PC-3 (cell line): Measurements from ENCODE around the gene APBB2. TPM values are rescaled to one million over a fixed set of nuclear protein-coding genes. Genes with fewer than 3 reads are reported as not detected.

Experiments used
- ATAC-seq: fragments of 200-7000 bp; cut with Tn5 transposase; 2 replicates; pipeline ENCODE4 v1.9.1; 2020; ENCODE audit warnings: mild to moderate bottlenecking, moderate library complexity
- BruUV-seq: library from RNA; stranded (reverse); fragments of 400-500 nt; replicated peaks from 2 replicates; lab custom pipeline; 2021; lab: Mats Ljungman, UMichigan
- CTCF ChIA-PET: fragments of 300-600 bp; sonication (Branson Sonifier 250); formaldehyde crosslinking; loops from one replicate; lab custom pipeline; 2022; ENCODE audit warnings: antibody characterized with exemption; lab: Charles Lee
- POLR2A ChIA-PET: fragments of 300-600 bp; sonication (Branson Sonifier 250); formaldehyde crosslinking; loops from one replicate; lab custom pipeline; 2022; ENCODE audit warnings: antibody characterized with exemption; ENCODE audit not compliant: unreplicated experiment; lab: Charles Lee
- DNase-seq: peaks from one replicate; pipeline ENCODE4 v3.0.0-alpha.2; 2015
- H2AFZ ChIP-seq: fragments of 300-600 bp; sonication (generic); 2 replicates; pipeline ENCODE4 v1.6.0; 2016; ENCODE audit warnings: antibody characterized with exemption, low read length
- H3F3A ChIP-seq: fragments of 300-600 bp; sonication (generic); one replicate; pipeline ENCODE4 v1.6.0; 2017; ENCODE audit warnings: antibody characterized with exemption, low read length, control low read depth, mild to moderate bottlenecking; ENCODE audit not compliant: unreplicated experiment
- H3K27ac ChIP-seq: fragments of 300-600 bp; sonication (generic); 2 replicates; pipeline ENCODE4 v1.5.1; 2016; ENCODE audit warnings: mild to moderate bottlenecking, low read length
- H3K27me3 ChIP-seq: fragments of 300-600 bp; sonication (generic); 2 replicates; pipeline ENCODE4 v1.6.1; 2016; ENCODE audit warnings: low read length, mixed read lengths
- H3K36me3 ChIP-seq: fragments of 300-600 bp; sonication (generic); 2 replicates; pipeline ENCODE4 v1.6.1; 2016; ENCODE audit warnings: low read depth, mixed run types, low read length, mixed read lengths
- H3K4me1 ChIP-seq: fragments of 300-600 bp; sonication (generic); 2 replicates; pipeline ENCODE4 v1.5.1; 2016; ENCODE audit warnings: low read length; ENCODE audit not compliant: insufficient read depth
- H3K4me2 ChIP-seq: fragments of 300-600 bp; sonication (generic); 2 replicates; pipeline ENCODE4 v1.6.0; 2016; ENCODE audit warnings: low read length
- H3K4me3 ChIP-seq: fragments of 300-600 bp; sonication (generic); 2 replicates; pipeline ENCODE4 v1.5.1; 2016; ENCODE audit warnings: mild to moderate bottlenecking, low read length, mixed read lengths
- H3K79me2 ChIP-seq: fragments of 300-600 bp; sonication (generic); 2 replicates; pipeline ENCODE4 v1.6.1; 2017; ENCODE audit warnings: low read length, mixed read lengths
- H3K9ac ChIP-seq: fragments of 300-600 bp; sonication (generic); 2 replicates; pipeline ENCODE4 v1.6.0; 2016; ENCODE audit warnings: mild to moderate bottlenecking, low read length
- H3K9me2 ChIP-seq: fragments of 300-600 bp; sonication (generic); replicated peaks from 2 replicates; pipeline ENCODE4 v1.6.1; 2016; ENCODE audit warnings: mixed run types, low read length, mixed read lengths
- H3K9me3 ChIP-seq: fragments of 300-600 bp; sonication (generic); 2 replicates; pipeline ENCODE4 v1.6.1; 2016; ENCODE audit warnings: low read length, mixed read lengths
- H4K20me1 ChIP-seq: fragments of 300-600 bp; sonication (generic); 2 replicates; pipeline ENCODE4 v1.6.1; 2016; ENCODE audit warnings: low read length, mixed read lengths
- EZH2 ChIP-seq: fragments of 300-600 bp; sonication (generic); IDR thresholded peaks from one replicate; pipeline ENCODE4 v1.6.1; 2017; ENCODE audit warnings: antibody characterized with exemption, mild to moderate bottlenecking, low read length; ENCODE audit not compliant: unreplicated experiment
- EZH2phosphoT487 ChIP-seq: fragments of 300-600 bp; sonication (generic); IDR thresholded peaks from 2 replicates; pipeline ENCODE4 v1.6.1; 2018; ENCODE audit warnings: mild to moderate bottlenecking, antibody characterized with exemption, low read length, borderline replicate concordance
- intact Hi-C: fragments of 100-400 bp; cut with micrococcal nuclease; formaldehyde crosslinking; loops from 2 replicates; pipeline ENCODE4 v1.9.0; 2023
- total RNA-seq: library from RNA; depleted of rRNA; stranded (reverse); fragments of >200 nt; gene quantifications from 2 replicates; pipeline ENCODE4 v1.2.3, GENCODE V29; 2014
- TF ChIP-seq, protein P1 (sequence below): fragments of 300-600 bp; sonication (generic); conservative IDR thresholded peaks from 2 replicates; pipeline ENCODE4 v1.5.1; 2017; ENCODE audit warnings: antibody characterized with exemption, low read depth, mild to moderate bottlenecking, low read length

The APBB2 gene
- total RNA-seq, 1 experiment from 2014 or later, result 24.7 TPM

- ATAC-seq, result no peak
- Histone ChIP-seq H3K9ac (no peak overlapping the region), H2AFZ (no peak overlapping the region), H3K9me3 (no peaks in the 10 kb centered on the region), H3K4me3 (no peak overlapping the region), H3K79me2 (no peaks in the 10 kb centered on the region), H3K27me3 (no peaks in the 10 kb centered on the region), H4K20me1 (no peaks in the 10 kb centered on the region), H3K9me2 (no peaks in the 10 kb centered on the region), H3F3A (no peaks in the 10 kb centered on the region), H3K27ac (no peak overlapping the region), H3K36me3 (no peaks in the 10 kb centered on the region), H3K4me1 (no peaks in the 10 kb centered on the region), H3K4me2 (no peak overlapping the region)
- TF ChIP-seq EZH2 (no peak), EZH2phosphoT487 (no peak)
- TF ChIP-seq, protein P1, sequence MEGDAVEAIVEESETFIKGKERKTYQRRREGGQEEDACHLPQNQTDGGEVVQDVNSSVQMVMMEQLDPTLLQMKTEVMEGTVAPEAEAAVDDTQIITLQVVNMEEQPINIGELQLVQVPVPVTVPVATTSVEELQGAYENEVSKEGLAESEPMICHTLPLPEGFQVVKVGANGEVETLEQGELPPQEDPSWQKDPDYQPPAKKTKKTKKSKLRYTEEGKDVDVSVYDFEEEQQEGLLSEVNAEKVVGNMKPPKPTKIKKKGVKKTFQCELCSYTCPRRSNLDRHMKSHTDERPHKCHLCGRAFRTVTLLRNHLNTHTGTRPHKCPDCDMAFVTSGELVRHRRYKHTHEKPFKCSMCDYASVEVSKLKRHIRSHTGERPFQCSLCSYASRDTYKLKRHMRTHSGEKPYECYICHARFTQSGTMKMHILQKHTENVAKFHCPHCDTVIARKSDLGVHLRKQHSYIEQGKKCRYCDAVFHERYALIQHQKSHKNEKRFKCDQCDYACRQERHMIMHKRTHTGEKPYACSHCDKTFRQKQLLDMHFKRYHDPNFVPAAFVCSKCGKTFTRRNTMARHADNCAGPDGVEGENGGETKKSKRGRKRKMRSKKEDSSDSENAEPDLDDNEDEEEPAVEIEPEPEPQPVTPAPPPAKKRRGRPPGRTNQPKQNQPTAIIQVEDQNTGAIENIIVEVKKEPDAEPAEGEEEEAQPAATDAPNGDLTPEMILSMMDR, result no peak
- ChIA-PET POLR2A (no interaction called here), CTCF (no interaction called here)
- BruUV-seq, result no TSS peak
- intact Hi-C loops, result no loop called here
- DNase-seq, result no peak
Measured at GRCh38 chr4:40789771-40790170, 424.6 kb downstream of the APBB2 start.

DNA sequence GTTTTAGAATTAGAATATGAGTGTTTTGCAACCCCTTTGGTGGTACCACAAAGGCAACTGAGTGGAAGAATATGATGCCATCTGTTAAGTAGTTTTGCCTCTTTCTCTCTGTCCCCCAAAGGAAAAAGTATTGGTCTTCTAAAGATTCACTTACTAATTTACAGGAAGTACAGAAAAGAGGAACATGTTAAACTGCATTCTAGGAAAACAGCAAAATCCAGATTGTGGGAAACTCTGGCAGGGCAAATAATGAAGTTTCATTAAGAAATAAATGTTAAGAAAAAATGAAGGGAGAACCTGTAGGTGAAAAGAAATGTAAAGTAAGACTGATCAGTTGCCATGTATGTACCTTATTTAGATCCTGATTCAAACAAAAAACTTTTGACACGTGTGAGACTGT is 425.3 kb downstream of the APBB2 start:
- Histone ChIP-seq H3K27ac (no peak overlapping the region), H3K9ac (no peak overlapping the region), H3K4me1 (no peaks in the 10 kb centered on the region), H3K9me2 (no peaks in the 10 kb centered on the region), H2AFZ (no peak overlapping the region), H3K9me3 (no peaks in the 10 kb centered on the region), H3K4me2 (no peak overlapping the region), H4K20me1 (no peaks in the 10 kb centered on the region), H3K79me2 (no peaks in the 10 kb centered on the region), H3F3A (no peaks in the 10 kb centered on the region), H3K4me3 (no peak overlapping the region), H3K36me3 (no peaks in the 10 kb centered on the region), H3K27me3 (no peaks in the 10 kb centered on the region)
- no TSS peak for BruUV-seq
- POLR2A ChIA-PET, result no interaction called here
- intact Hi-C loops, result no loop called here
- DNase-seq (no peak), ATAC-seq (no peak)
- TF ChIP-seq, protein P1, result no peak
- no peak for TF ChIP-seq EZH2
- TF ChIP-seq EZH2phosphoT487, result no peak
- CTCF ChIA-PET, result no interaction called here

DNA sequence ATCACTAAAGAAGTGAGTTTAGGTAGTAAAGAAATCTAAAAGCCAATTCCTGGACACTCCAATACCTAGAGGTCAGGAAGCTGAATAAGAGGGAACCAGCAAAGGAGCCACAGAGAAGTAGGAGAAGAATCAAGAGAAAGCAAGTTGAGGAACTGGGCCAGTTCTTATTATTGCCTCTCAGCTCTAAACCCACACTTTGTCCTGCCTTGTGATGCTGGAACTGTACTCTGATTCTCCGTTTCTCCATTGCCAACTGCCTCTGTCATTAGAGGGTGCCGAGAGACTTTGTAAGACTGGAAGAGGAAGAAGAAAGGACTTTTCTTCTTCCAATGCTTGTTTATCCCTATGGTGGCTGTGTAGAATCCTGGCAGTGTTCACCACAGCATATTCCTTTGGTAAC is 426.0 kb downstream of the APBB2 start:
- Histone ChIP-seq H3K4me2 (no peak overlapping the region), H3K9me3 (no peaks in the 10 kb centered on the region), H3K27ac (no peak overlapping the region), H3K9me2 (no peaks in the 10 kb centered on the region), H4K20me1 (no peaks in the 10 kb centered on the region), H3K79me2 (no peaks in the 10 kb centered on the region), H3K9ac (no peak overlapping the region), H3K4me3 (no peak overlapping the region), H3K4me1 (no peaks in the 10 kb centered on the region), H3K36me3 (no peaks in the 10 kb centered on the region), H3K27me3 (no peaks in the 10 kb centered on the region), H3F3A (no peaks in the 10 kb centered on the region), H2AFZ (no peak overlapping the region)
- DNase-seq, result no peak
- CTCF ChIA-PET, result no interaction called here
- TF ChIP-seq EZH2 (no peak), EZH2phosphoT487 (no peak)
- TF ChIP-seq, protein P1, result no peak
- intact Hi-C loops, result no loop called here
- no TSS peak for BruUV-seq
- ATAC-seq, result no peak
- POLR2A ChIA-PET, result no interaction called here
